GM18499 (cell line): ENCODE results near the gene NKAIN4.

Experiments
- ATAC-seq: cut with Tn5 transposase; IDR thresholded peaks from one replicate; pipeline ENCODE4 v1.9.1; 2021; ENCODE audit warnings: moderate number of reproducible peaks; ENCODE audit not compliant: insufficient read depth, unreplicated experiment

The NKAIN4 gene

DNA sequence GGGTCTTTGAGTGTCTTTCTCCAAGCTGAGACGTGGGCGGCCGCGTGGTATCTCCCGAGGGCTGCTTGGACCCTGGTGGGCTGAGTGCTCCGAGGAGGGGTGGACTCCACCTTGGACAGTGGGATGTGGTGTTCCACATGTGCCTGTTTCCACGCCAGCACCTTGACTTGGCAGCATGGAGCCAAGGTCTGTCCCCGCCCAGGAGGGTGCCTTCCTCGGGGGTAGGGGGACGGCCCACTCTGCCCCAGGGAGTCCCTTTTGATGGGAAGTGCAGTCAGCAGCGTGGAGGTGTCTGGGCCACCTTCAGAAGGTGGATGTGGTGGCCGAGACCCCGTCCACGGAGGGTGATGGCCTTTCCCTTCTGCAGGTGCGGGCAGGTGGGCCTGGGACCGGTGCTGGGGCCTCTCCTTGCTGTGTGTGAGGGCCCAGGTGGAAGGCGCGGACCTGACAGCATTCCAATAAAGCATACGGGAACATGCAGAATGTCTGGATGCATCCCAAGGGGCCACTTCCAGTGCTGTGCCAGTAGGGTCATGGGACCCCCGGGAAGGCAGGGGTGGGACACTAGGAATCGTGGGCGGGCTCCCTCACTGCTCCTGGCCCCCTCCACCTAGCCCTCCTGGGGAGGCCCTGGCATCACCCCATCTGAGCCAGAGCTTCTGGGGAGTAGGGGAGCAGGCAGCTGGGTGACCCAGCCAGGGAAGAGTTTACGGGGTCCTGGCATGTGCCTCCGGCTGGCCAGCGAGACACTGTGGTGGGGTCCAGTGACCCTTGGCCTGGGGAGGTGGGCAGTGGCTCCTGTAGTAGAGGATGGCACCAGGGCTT lies 35.3 kb upstream of the NKAIN4 start:
- ATAC-seq, result no peak

DNA sequence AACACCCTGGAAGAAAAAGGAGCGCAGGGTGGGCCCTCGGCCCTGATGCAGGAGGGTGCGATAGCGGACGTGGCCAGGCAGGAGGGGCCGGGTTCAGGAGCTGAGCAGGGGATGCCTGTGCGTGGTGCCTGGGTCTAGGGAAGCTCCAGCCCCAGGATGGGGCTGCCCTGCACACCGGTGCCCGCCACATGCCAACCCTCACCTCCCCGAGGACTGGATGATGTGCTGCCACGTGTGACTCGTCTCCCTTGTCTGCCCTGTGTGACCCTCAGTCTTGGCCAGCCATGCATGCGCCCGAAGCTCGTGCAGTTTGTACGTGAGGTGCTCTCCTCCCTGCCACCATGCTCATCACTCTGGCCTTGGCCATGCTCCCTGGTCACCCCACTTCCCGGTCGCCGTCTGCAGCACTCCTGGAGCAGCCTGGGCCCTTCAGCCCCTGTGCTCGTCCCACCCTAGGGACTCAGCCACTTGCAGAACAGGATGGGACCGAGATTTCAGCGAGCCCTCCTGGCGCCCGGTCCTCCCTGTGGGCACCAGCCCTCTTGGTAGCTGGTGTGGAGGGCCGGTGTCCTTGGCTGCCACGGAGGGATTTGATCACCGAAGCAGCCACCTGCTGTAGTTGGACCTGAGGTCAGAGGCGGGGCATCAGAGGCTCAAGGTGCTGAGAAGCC lies 34.5 kb upstream of the NKAIN4 start:
- ATAC-seq, result no peak

DNA sequence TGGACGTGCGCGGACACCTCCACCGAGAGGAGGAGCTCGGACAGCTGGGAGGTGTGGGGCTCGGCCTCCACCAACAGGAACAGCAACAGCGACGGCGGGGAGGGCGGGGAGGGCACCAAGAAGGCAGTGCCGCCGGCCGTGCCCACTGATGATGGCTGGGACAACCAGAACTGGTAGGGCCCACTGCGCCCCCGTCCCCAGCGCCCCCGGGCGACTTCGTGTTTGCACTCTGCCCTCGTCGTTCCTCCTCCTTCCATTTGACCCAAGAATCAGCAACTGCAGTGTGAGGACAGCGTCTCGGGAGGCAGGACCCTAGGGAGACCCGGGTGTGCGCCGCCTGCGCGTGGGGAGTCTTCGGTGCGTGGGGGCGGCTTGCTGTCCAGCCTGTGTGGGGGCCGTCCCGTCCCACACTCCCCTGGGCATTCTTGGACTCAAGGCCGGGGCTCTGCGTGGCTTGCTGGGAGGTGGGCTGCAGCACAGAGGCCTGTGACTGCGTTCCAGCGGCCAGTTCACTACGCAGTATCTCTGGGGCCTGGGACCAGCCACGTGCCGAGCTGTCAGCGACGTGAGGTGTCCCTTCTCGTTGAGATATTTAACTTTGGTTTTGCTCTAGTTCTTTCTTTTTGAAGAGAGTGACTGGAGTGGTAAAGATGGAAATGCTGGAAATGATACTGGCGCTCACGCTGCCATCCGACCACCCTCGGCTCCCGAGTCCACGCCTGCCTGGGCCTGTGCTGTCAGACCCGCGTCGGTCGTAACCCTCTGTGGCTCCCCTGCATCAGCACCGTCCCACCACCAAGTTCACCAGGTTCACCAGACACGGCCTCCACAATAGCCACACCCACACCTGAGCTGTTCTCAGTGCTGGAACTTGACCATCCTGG lies 33.7 kb upstream of the NKAIN4 start:
- no peak for ATAC-seq

DNA sequence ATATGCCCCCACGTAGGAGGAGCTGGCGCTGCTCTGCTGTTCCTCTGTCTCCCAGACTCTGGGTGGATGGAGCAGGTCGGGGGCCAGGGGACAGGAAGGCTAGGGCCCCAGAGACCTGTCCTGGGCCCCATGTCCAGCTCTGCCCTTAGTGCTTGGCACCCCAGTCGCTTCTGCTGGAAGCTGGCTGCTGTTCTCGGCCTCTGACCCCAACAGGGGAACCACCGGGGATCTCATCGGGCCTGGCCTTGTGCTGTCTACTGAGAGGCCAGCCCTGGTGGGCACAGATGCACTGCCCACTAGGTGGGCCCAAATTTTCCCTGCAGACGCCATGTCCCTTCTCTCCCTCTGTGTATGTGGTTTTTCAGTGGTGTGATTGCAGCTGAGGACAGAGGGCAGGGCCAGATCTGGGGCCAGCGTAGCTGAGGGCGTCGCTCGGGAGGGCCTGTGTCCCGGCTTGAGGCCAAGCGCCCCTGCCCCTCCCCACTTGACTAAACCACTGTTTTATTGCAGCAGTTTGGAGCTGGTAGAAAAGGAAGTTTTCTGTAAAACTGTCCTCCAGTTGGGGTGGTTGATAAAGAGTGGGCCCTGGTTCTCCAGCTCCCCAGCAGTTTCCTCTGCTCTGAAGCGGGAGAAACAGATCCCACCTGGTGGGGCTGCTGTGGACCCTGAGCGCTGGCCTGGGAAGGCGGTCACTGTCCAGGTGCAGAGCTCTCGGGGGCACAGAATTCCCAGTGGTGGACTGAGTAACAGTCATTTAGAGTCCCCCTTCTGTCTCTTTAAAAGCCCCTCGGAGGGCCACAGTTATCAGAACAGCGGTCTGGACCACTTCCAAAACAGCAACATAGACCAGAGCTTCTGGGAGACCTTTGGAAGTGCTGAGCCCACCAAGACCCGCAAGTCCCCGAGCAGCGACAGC lies 32.8 kb upstream of the NKAIN4 start:
- no peak for ATAC-seq

DNA sequence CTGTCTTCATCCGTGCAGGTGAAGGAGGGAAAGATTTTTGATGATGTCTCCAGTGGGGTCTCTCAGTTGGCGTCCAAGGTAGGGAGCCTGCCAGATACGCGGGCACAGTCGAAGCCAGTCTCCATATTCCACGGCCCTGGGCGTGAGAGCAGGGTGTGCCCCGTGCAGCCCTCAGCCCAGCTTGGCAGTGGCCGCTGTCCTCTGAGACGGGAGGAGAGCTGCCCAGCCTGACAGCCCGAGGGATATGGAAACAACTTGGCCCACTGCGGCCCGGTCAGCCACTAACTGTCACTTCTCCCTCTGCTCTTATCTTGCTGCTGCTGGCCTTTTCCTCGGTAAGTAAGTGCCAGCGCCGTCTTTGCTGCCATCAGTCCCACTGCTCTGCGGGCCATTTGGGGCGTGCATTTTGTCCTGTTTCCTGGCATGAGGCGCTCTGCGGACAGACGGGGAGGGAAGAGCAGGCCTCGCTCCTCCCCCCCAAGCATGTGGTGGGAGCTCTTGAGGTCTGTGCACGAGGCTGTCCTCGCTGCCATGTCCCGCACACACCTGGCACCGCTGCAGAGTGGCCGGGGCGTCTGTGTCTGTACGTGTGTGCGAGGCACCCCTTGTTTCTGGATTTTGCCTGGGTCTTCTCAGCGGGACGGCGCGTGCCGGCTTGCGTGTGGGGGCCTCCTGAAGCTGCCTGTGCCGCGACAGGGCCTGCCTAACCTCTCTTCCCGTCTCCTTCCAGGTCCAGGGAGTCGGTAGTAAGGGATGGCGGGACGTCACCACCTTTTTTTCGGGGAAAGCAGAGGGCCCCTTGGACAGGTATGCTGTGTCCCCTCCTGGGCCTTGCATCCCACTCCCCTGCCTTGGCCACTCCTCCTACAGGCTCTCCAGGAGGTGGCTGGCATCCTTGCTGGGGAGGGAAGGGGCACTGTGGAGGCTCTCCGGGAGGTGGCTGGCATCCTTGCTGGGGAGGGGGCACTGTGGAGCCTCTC lies 31.7 kb upstream of the NKAIN4 start:
- ATAC-seq, result no peak

DNA sequence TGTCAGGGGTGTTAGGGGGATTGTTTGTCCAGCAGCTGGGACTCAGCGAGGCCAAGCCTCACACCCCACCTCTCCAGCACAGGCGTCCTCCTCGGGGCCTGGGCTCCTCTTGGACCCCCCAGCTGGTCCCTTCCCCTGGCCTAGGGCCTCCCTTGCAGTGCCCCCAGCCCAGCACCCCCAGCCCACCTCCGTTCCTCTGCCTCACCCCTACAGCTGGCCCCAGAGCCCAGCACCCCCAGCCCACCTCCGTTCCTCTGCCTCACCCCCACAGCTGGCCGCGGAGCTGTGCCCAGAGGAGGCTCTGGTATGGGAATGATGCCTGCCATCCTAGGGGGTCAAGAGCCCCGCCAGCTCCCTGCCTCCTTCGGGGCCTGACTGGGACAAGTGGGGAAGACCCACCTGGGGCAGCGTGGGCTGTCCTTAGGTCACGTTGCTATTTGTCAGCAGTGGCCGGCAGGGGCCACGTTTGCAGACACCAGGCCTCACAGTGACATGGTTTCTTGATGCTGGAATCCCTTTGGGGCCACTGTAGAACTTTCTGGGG lies 30.8 kb upstream of the NKAIN4 start:
- no peak for ATAC-seq

DNA sequence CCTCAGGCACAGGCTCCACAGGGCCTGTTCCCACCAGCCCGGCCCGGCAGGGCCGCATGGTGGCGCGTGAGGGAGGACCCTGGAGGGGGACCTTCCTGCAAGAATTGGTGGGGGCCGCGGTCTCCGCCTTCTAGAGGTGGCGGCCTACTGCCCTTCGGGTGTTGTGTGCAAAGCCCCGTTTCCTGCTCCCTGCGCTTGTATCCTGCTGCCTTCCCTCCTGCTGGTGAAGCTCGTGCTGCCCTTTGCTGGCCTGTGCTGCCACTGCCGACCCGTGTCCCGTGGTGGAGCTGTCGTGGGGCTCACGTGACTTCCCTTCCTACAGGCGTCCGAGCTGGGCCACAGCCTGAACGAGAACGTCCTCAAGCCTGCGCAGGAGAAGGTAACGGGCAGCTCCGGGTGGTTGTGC lies 30.3 kb upstream of the NKAIN4 start:
- no peak for ATAC-seq

DNA sequence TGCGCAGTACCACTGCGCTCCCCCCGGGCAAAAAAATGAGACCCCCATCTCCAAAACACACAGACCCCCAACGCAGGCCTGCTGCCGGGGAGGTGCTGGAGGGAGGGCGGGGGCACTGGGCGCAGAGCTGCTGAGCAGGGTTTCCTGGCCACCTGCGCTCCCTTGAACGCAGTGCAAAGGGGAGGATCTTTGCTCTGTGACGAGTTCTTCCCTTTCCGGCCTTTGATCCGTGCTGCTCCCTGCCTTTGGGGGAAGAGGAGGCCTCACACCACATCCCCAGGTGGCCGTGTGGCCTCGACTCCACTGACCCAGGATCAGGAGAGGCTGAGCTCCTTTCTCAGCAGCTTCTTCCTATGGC lies 29.8 kb upstream of the NKAIN4 start:
- no peak for ATAC-seq

DNA sequence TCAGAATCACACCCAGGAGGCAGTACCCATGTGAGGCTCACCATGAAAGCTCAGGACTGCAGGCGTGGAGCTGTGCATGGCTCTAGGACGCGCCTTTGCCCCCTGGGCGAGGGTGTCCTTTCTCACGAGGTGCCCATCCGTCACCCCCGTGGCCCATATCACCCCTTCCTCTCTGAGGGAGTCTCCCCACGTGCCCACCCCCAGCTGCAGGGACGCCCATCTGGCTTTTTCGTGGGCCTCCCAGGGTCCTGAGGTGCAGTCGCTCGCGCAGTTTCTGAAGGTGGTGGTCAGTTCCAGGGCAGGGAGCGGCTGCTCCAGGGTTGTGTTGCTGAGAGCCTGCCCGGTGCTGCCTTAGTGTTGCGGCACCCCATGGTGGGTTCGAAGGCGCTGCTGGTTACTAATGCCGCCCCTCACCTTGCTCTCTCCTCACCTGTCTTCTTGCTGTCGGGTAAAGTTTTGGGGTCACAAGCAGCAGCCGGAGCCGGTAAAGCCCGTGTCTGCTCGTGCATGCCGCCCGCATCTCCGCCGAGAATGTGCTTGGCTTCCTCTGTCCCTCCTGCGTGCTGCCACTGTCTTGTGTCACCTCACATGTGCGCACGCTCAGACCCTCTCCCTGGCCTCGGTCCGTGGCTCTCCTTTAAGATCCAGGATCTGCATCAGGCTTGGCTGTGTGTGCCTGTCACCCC lies 29.3 kb upstream of the NKAIN4 start:
- ATAC-seq, result no peak

DNA sequence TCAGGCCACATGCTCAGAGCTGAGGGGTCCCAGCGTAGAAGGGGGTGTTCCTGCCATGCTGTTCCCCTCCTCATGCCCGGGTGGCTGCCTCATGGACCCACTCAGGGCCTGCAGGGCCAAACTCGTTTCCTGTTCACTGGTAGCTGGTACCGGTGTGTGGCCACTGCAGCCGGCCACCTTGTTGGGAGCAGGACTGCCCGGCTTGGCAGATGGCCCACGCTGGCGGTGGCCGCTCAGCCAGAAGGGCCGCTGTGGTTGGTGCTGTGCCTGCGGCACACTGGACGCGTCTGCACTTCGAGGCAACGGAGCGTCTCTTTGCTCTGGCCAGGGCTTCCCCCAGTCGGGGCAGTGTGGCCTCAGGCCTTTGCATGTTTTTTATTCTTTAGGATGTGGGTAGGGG lies 28.7 kb upstream of the NKAIN4 start:
- ATAC-seq, result no peak

DNA sequence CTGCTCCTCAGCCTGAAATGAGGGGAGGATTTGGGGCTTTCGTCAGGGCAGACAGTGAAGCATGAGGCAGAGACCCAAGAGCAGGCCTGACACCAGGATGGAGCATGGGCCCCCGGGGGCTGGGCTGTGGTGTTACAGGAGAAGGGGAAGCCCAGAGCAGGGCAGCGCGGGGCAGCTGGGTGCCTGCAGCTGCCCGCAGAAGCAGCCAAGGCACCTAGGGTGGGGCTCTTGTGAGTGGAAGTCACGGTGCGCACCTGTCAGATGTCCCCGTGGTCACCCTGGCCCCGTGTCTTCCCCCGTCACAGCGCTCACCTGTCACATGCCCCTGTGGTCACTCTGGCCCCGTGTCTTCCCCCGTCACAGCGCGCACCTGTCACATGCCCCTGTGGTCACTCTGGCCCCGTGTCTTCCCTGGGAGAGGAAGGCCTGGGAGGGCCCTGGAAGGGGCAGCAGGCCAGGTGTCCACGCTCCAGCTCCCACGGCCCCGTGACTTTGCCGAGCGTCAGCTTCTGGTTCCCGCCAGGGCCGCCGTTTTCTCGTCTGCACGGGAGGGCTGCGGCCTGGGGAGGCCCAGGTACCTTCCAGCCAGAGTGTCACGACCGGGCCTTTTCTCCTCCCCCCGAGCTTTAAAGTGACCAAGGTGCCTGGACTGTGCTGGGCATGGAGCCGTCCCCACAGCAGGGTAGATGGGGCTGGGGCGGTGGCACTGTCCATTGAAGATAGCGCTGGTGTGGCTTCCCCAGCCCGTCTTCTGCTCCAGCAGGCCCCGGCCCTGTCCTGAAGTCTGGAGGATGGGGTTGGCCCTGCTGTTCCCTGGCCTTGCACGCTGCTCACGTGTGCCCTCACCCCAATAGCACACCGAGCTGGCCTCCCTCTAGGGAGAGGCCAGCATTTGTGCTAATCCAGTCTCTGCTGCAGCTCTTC lies 27.7 kb upstream of the NKAIN4 start:
- no peak for ATAC-seq

DNA sequence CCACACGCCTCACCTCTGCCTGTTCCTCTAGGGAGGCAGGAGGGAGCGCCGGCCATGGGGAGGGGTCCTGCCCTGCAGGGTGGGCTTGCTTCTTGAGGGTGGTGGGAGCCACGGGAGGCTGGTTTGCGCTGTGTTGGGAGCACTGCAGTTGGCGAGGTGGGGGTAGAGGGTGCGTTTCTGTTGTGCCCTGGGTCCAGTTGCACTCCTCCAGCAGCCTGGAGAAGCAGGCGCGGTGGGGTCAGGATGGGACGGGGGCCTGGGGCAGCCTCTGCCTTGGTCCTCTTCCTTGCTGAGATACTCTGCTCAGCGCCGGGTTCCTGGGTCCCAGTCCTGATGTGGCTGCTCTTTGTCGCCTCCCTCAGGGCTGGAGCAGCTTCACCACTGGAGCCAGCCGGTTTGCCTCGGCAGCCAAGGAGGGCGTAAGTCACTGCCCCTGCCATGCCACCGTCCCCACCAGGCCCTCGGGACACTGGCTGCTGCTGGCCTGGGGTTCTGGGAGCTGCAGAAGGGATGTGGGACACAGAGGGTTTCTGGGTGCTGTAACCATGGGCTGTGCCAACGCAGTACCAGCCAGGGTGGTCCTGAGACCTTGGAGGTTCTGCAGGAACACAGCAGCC lies 26.8 kb upstream of the NKAIN4 start:
- no peak for ATAC-seq

DNA sequence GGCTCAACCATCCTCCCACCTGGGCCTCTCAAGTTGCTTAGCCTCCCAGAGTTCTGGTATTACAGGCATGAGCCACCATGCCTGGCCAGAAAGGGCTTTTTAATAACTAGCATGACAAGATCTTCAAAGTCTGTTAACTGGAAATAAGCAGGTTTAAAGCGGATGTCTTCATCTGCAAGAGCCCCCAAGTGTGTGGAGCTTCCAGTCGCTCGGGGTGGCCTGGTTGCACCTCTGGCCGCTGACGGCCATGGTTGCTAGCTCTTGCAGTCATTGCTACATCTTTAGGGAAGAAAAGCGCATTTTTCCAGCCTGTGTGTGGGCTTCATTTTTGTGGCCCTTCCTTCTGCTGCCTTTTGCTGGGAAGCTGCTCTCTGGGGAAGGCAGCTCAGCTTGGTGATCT lies 26.1 kb upstream of the NKAIN4 start:
- ATAC-seq, result no peak

DNA sequence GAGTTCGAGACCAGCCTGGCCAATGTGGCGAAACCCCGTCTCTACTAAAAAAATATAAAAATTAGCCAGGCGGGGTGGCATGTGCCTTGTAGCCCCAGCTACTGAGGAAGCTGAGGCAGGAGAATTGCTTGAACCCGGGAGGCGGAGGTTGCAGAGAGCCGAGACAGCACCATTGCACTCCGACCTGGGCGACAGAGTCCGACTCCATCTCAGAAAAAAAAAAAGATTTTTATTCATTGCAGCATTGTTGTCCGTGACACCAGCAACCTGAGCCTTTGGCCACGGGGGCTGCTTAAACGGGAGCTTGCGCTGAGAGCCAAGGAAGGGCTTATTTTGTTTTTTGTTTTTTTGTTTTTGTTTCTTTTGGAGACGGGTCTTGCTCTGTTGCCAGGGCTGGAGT lies 25.7 kb upstream of the NKAIN4 start:
- no peak for ATAC-seq

DNA sequence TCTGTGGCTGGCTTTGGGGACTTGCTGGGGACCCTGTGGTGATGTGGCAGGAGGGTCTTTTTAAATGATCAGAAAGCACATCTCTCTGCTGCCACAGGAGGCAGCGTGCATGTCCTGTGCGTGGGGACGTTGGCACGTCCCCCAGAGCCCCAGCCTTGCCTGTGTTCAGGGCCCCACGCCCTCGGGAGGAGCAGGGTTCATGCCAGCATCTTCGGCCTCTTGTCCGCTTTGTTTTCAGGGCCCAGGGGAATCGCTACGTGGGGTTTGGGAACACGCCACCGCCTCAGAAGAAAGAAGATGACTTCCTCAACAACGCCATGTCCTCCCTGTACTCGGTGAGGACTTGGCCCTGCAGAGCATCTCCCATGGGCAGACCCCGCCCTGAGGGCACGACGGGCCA lies 24.4 kb upstream of the NKAIN4 start:
- ATAC-seq, result no peak

DNA sequence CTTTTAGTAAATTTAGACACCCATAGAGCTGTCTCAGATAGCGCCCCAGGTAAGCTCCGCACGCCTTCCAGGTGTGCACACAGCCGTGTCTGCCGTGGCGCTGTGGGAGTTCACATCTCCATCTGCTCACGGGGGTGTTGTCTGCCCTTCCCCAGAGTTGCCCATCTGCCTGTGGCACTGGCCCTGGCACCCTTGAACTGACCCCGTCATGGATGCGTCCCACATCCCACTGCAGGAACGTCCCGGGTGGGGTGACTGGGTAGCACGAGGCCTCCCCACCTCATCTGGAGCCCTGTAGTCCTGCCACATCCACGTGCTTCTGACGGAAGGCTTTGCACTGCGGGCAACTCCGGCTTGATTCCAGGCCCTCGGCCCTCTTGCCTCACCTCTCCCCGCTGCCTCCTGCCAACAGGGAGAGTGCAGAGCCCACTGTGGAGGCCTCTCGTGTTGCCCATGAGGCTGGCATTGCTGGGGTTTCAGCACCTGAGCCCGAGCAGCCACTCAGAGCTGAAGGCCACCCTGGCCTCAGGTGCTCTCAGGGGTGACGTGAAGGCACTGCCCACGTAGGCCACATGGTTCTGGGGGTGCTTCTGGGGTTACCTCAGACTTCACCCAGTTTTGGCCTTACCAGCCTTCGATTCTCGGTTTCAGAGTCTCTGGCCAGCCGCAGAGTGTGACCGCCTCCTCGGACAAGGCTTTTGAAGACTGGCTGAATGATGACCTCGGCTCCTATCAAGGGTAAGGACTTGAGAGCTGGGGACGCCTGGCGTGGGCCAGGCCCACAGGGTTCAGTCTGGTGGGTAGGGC lies 23.4 kb upstream of the NKAIN4 start:
- ATAC-seq, result no peak
